Measurements from ENCODE around the gene CCDC188. TPM values are rescaled to one million over a fixed set of nuclear protein-coding genes. Genes with fewer than 3 reads are reported as not detected.

The CCDC188 gene
- total and polyA plus RNA-seq, 2 of the 13 experiments (the other 11 are each of a cell fraction or from before 2014, with no cell fraction given) = not detected

GRCh38 chr22:20124083-20124787 is 26.6 kb downstream of the CCDC188 start:
- POLR2A ChIA-PET = no interaction called here
- H3K4me1 ChIP-seq (ENCODE audit: insufficient read depth, low read length) = peaks cover 49% of the 10 kb centered on the region
- WGBS (ENCODE audit: low lambda C conversion rate) = 98% methylated on average over 6 of the region's 11 CpGs
- CTCF ChIA-PET (ENCODE audit: low intra/inter-chr PET ratio, low total read pairs) = no interaction called here
- in situ Hi-C loops (cut with HindIII; ENCODE audit: extremely low pct_ligation_motif_present, low pct_unique_long_range_greater_than_20kb) = no loop called here
- no peak overlapping the region for H3K27ac ChIP-seq (ENCODE audit: extremely low read length, insufficient read depth, low read length)
- H3K4me2 ChIP-seq (ENCODE audit: low read depth, low read length) = no peak overlapping the region
- intact Hi-C loops (cut with micrococcal nuclease; ENCODE audit: unreplicated experiment) = no loop called here
- no peak overlapping the region for H2AFZ ChIP-seq (ENCODE audit: low read length)
- no peak for DNase-seq (ENCODE audit: low spot score)
- TF ChIP-seq ZBTB49 (CRISPR knock-in tag; IDR thresholded peaks at IDR 0.05; ENCODE audit: borderline replicate concordance) (no peak), POLR2A (IDR thresholded peaks at IDR 0.05; ENCODE audit: insufficient read depth in 1 of 2, low read depth in 2 of 2, low read length in 2 of 2) (peak in 1 of 2 experiments; percentile 19; a peak in 1 of 4 replicates)
- peaks cover 31% of the 10 kb centered on the region for H3K79me2 ChIP-seq (ENCODE audit: insufficient read depth, low read length)
- ATAC-seq = no peak
- no peaks in the 10 kb centered on the region for H3K9me3 ChIP-seq (ENCODE audit: low read length)
- no peaks in the 10 kb centered on the region for H3K27me3 ChIP-seq (ENCODE audit: control insufficient read depth in 1 of 2, insufficient read depth in 2 of 2, low read length in 2 of 2)
- H3K9ac ChIP-seq (ENCODE audit: insufficient read depth, low read depth, low read length) = no peak overlapping the region
- FAIRE-seq = no peak
- peaks cover 30 to 77% of the 10 kb centered on the region in 2 experiments for H3K36me3 ChIP-seq (replicated peaks in 1 of 2; ENCODE audit: control insufficient read depth in 1 of 2, insufficient read depth in 2 of 2, low read length in 2 of 2)
- no peak overlapping the region for H3K4me3 ChIP-seq (replicated peaks in 1 of 3; ENCODE audit: insufficient read depth in 1 of 3, low read depth in 2 of 3, low read length in 3 of 3)
- no TSS peak for BruUV-seq (replicated peaks)
- H4K20me1 ChIP-seq (ENCODE audit: insufficient read depth, low read length) = peaks cover 9% of the 10 kb centered on the region; the same call in 1 of the 2 replicates

- in situ Hi-C loops (cut with HindIII; ENCODE audit: extremely low pct_ligation_motif_present, low pct_unique_long_range_greater_than_20kb) = no loop called here
- Histone ChIP-seq H3K9ac (ENCODE audit: insufficient read depth, low read depth, low read length) (no peak overlapping the region), H3K9me3 (ENCODE audit: low read length) (no peaks in the 10 kb centered on the region), H3K4me2 (ENCODE audit: low read depth, low read length) (no peak overlapping the region), H4K20me1 (ENCODE audit: insufficient read depth, low read length) (0 out of 2 replicates have a peak, but pooled peaks cover 6% of the 10 kb centered on the region), H3K4me1 (ENCODE audit: insufficient read depth, low read length) (peaks cover 49% of the 10 kb centered on the region), H3K27me3 (ENCODE audit: control insufficient read depth in 1 of 2, insufficient read depth in 2 of 2, low read length in 2 of 2) (no peaks in the 10 kb centered on the region), H3K36me3 (replicated peaks in 1 of 2; ENCODE audit: control insufficient read depth in 1 of 2, insufficient read depth in 2 of 2, low read length in 2 of 2) (peaks cover 30 to 83% of the 10 kb centered on the region in 2 experiments), H3K79me2 (ENCODE audit: insufficient read depth, low read length) (peaks cover 38% of the 10 kb centered on the region), H2AFZ (ENCODE audit: low read length) (no peak overlapping the region), H3K27ac (ENCODE audit: extremely low read length, insufficient read depth, low read length) (no peak overlapping the region), H3K4me3 (replicated peaks in 1 of 3; ENCODE audit: insufficient read depth in 1 of 3, low read depth in 2 of 3, low read length in 3 of 3) (no peak overlapping the region)
- intact Hi-C loops (cut with micrococcal nuclease; ENCODE audit: unreplicated experiment) = no loop called here
- TF ChIP-seq KLF9 (CRISPR knock-in tag; IDR thresholded peaks at IDR 0.05; ENCODE audit: low read depth) = no peak
- TF ChIP-seq AGO2 (optimal IDR thresholded peaks at IDR 0.05; ENCODE audit: low read depth, low read length) = peak; percentile 20
- TF ChIP-seq POLR2G (IDR thresholded peaks at IDR 0.05; ENCODE audit: low read depth, low read length) = 0 out of 2 replicates have a peak, but pooled peaks have one; percentile 31
- 100% methylated on average over 9 of the region's 13 CpGs for WGBS (ENCODE audit: low lambda C conversion rate)
- no peak for ATAC-seq
- no TSS peak for BruUV-seq (replicated peaks)
- CTCF ChIA-PET (ENCODE audit: low intra/inter-chr PET ratio, low total read pairs) = no interaction called here
- DNase-seq (ENCODE audit: low spot score) = no peak
- POLR2A ChIA-PET = no interaction called here
- FAIRE-seq = no peak
These were observed 27.3 kb downstream of the CCDC188 start for GRCh38 chr22:20123366-20124082.
